ENCODE results near the gene ATP11C.
"Not testable (repeated sequence)": the region's sequence is repeated elsewhere in the genome, so short reads cannot be mapped to it uniquely, and the experiment has no call there.

ATP11C gene

DNA sequence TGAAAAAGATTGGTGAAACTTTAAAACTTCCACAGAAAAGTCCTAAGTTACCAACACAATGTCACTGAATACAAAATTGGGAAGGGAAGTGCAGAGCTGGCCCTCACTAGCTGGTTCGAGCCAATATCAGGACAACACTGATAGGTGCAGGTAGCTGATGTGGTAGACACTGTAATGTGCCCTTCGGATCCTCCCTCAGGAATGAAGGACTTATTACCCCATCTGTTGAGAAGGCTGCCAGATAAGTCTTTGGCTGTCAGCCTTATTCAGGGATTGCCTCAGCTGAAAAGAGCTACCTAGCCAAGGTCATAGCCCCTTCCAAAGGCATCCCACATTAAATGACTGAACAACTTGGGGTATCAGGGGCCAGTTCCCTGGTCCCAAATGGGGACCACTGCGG lies 230.2 kb downstream of the ATP11C start:
- DNase-seq, result no peak

DNA sequence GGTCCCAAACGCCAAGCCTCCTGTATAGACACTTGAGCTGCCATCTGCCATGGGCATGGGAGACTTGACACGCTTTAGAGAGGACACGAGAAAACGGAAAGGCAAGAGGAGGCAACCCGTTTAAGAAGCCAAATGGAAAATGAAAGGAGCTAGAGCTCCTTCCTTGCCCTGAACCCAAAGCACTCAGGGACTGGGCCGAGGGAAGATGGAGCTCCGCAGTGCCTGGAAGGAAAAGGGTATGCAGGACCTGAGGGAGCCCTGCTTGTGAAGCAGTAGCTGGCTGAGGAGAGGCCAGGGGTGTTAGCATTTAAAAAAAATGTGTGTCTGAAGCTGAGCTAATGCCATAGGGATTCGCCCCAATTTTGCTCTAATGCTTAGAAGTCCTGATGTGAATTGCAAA lies 239.9 kb downstream of the ATP11C start:
- DNase-seq, result no peak

DNA sequence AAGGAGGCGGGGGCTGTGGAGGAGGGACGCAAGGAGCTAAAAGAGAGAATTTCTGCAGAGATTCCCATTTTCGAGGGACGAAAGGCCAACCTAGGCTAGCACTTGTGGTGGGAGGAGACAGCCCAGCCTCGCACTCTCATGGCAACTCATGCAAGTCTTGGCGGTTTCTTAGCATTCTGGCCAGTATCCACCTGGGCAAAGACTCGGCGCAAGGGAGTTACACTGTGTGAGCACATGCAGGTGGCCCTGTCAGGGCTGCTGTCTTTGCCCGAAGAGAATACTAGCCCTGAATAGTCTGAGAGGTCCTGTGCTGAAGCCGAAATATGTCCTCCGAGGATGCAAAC lies 240.4 kb downstream of the ATP11C start:
- no peak for DNase-seq

DNA sequence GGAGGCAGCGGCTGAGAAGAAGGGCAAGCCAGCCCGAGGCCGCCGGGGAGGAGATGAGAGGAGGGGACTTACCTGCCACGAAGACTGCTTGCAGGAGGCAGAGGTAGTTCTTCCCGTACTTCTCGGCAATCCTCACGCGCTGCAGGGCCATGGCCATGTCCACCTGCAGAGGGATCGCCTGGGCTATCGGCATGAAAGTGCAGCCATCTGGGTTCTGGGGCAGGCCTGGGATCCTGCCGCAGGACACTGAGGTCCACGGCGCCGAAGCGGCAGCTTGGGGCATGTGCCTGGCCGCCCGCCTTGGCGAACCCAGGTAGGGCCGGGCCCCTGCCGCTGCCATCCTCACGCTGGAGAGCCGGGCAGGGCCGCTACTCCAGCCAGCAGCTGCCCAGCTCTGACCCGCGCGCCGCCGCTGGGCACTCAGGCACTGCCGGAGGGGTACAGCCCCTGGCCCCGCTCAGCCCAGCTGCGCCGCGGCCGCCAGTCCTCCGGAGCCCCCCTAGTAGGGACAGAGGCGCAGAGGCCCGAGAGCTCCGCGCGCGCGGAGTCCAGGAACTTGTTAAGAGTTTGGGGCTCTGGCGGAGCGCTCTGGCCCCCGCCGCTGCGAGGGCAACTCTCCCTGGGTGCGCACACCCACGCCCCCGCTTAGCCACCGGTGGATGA lies 240.9 kb downstream of the ATP11C start:
- no peak for DNase-seq

DNA sequence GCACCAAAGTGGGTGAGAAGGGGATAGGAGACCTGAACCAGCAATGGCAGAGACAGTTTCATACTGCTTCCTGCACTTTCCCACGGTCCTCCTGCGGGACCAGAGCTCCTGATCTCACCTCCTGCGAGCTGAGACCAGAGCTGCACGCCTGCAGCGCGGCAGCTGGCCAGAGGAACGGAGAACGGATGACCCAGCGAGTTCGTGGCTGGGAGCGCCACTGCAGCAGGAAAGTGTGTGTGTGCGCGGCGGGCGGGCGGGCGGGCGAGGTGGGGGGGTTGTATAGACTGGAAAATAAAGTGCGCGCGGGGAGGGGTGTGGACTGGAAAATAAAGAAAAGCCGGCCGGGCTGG lies 241.4 kb downstream of the ATP11C start:
- DNase-seq, result no peak

DNA sequence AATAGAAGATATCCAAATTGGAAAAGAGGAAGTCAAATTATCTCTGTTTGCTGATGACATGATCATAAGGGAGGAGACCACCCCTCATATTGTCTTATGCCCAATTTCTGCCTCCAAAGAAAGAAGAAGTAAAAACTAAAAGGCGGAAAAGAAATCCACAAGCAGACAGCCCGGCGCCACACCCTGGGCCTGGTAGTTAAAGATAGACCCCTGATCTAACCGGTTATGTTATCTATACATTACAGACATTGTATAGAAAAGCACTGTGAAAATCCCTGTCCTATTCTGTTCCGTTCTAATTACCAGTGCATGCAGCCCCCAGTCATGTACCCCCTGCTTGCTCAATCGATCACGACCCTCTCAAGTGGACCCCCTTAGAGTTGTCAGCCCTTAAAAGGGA lies 247.7 kb downstream of the ATP11C start:
- DNase-seq, result not testable (repeated sequence)

DNA sequence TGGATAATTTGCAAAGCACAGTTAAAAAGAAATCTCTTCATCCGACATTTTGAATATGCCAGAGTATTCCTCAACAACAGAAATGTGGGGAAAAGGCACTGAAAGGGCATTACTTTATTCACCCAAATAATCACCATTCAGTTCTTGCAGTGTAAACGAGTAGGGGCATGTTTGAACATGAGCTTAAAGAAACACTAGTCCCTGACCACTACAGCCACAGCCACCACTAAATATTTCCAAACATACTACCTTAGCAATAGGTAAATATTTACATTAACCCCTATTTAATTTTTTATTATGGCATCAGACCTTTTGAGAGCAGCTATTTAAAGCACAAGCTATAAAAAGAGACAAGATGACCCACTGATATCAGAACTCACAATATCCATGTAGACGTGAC lies 252.5 kb downstream of the ATP11C start:
- DNase-seq, result no peak

Data from activated CD4-positive, alpha-beta T cell treated with anti-CD3 and anti-CD28 coated beads for 4 hours (primary cell).